Measurements from ENCODE around the gene DRC1. TPM values are rescaled to one million over a fixed set of nuclear protein-coding genes. Genes with fewer than 3 reads are reported as not detected.
A peak's percentile ranks its signal among the peaks of the same experiment; 100 is the strongest.

The DRC1 gene
- total RNA-seq, 1 donor = 0.36 TPM

DNA sequence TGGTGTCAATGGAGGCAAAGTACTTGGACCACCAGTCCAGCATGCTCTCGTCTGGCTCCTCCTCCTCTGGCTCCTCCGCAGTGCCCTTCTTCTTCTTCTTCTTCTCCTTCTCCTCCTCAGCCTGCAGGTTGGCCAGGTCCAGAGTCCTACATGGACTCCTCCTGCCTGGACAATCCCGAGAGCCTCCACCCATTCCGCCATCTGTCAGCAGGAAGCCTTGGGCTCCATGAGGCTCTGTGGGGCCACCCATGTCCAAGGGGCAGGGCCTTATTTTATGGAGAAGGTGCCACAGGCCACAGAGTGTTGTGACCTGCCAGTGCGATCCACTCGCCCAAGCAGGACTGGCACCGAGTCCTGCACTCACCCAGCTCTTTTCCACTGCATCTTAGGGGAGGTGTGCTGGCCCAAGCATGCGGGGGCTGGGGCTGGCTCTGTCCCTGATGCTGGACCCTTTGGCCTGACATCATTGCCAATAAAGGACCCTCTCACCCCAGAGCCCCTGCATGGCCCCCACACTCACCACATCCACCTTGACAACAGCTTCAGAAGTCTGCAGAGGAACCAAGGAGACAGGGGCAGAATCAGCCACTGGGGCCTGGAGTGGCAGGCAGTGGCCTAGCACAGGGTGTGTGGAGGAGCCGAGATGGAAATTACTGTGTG, 69.0 kb downstream of the DRC1 start:
- TF ChIP-seq, protein P1, sequence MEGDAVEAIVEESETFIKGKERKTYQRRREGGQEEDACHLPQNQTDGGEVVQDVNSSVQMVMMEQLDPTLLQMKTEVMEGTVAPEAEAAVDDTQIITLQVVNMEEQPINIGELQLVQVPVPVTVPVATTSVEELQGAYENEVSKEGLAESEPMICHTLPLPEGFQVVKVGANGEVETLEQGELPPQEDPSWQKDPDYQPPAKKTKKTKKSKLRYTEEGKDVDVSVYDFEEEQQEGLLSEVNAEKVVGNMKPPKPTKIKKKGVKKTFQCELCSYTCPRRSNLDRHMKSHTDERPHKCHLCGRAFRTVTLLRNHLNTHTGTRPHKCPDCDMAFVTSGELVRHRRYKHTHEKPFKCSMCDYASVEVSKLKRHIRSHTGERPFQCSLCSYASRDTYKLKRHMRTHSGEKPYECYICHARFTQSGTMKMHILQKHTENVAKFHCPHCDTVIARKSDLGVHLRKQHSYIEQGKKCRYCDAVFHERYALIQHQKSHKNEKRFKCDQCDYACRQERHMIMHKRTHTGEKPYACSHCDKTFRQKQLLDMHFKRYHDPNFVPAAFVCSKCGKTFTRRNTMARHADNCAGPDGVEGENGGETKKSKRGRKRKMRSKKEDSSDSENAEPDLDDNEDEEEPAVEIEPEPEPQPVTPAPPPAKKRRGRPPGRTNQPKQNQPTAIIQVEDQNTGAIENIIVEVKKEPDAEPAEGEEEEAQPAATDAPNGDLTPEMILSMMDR (IDR thresholded peaks at IDR 0.05; ENCODE audit: extremely low read depth, low read depth, low read length) = no peak
- no peaks in the 10 kb centered on the region for H3K79me2 ChIP-seq (ENCODE audit: insufficient read depth, low read length)
- no peaks in the 10 kb centered on the region for H4K20me1 ChIP-seq (ENCODE audit: insufficient read depth, low read length)
- H3K4me1 ChIP-seq (ENCODE audit: insufficient read depth, low read length) = no peaks in the 10 kb centered on the region
- no peak overlapping the region for H3K4me2 ChIP-seq (ENCODE audit: insufficient read depth, low read length)
- no peak overlapping the region for H3K4me3 ChIP-seq (ENCODE audit: insufficient read depth, low read length)
- H3K27ac ChIP-seq (ENCODE audit: low read depth, low read length) = no peak overlapping the region
- H3K9me3 ChIP-seq (ENCODE audit: low read depth, low read length) = no peaks in the 10 kb centered on the region
- no peaks in the 10 kb centered on the region for H3K36me3 ChIP-seq (ENCODE audit: insufficient read depth, low read length)
- no peak overlapping the region for H2AFZ ChIP-seq (ENCODE audit: low read length)
- H3K27me3 ChIP-seq (ENCODE audit: insufficient read depth, low read length) = no peaks in the 10 kb centered on the region
- DNase-seq (ENCODE audit: insufficient read length, low spot score, missing footprints) = peak; percentile 72

DNA sequence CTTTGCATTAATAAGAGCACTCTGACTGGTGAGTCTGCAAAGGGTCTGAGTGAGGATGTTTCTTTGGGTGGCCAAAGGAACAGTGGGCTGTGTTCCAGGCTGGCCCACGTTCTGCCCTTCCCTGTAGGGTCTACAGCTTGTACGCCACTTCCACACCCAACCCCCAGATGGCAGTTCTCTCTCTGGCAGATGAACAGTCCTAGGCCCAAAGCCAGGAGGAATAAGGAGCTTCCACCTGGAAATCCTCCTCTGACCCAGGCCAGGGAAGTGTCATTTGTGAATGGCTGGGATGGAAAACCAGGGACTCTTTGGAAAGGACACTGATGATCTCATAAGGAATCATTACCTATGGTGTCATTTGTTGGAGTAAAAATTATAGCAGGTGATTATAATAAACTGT, 69.6 kb downstream of the DRC1 start:
- no peak overlapping the region for H3K4me2 ChIP-seq (ENCODE audit: insufficient read depth, low read length)
- H3K9me3 ChIP-seq (ENCODE audit: low read depth, low read length) = no peaks in the 10 kb centered on the region
- no peaks in the 10 kb centered on the region for H4K20me1 ChIP-seq (ENCODE audit: insufficient read depth, low read length)
- H3K27me3 ChIP-seq (ENCODE audit: insufficient read depth, low read length) = no peaks in the 10 kb centered on the region
- H3K4me3 ChIP-seq (ENCODE audit: insufficient read depth, low read length) = no peak overlapping the region
- H3K36me3 ChIP-seq (ENCODE audit: insufficient read depth, low read length) = no peaks in the 10 kb centered on the region
- H2AFZ ChIP-seq (ENCODE audit: low read length) = no peak overlapping the region
- peak; percentile 73 for DNase-seq (ENCODE audit: insufficient read length, low spot score, missing footprints)
- no peaks in the 10 kb centered on the region for H3K4me1 ChIP-seq (ENCODE audit: insufficient read depth, low read length)
- no peaks in the 10 kb centered on the region for H3K79me2 ChIP-seq (ENCODE audit: insufficient read depth, low read length)
- TF ChIP-seq, protein P1 (IDR thresholded peaks at IDR 0.05; ENCODE audit: extremely low read depth, low read depth, low read length) = no peak
- no peak overlapping the region for H3K27ac ChIP-seq (ENCODE audit: low read depth, low read length)

DNA sequence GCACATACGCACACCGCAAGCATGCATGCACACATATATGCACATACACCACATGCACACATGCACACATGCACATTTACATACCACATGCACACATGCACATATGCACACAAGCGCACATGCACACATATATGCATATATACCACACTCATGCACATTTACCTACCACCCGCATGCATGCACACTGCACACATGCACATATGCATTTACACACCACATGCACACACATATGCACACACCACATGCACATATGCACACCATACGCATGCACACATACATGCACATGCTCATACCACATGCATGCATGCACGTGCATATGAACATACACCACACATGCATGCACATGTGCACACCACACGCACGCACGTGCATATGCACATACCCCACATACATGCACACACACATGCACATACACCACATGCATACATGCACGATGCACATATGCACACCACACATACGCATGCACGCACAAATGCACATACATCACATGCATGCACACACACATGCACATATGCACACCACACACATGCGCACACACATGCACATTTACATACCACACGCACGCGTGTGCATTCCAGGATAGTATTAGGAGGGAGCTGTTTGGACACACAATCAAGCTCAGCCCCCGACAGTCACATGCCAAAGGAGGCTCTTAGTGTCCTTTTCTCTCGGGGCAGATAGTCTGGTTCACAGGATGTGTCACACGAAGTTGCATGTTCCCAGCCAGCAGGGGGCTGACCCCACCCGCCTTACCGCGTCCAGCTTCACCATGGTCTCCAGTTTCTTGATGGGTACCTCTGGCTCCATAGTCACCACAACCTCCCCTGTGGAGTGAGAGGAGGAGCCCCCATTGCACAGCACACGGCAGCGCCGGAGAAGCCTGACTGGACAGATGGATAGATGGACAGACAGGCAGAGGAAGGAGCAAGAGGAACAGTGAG, 70.3 kb downstream of the DRC1 start:
- no peaks in the 10 kb centered on the region for H4K20me1 ChIP-seq (ENCODE audit: insufficient read depth, low read length)
- DNase-seq (ENCODE audit: insufficient read length, low spot score, missing footprints) = peak; percentile 87
- no peaks in the 10 kb centered on the region for H3K4me1 ChIP-seq (ENCODE audit: insufficient read depth, low read length)
- H3K4me2 ChIP-seq (ENCODE audit: insufficient read depth, low read length) = no peak overlapping the region
- H2AFZ ChIP-seq (ENCODE audit: low read length) = no peak overlapping the region
- no peaks in the 10 kb centered on the region for H3K36me3 ChIP-seq (ENCODE audit: insufficient read depth, low read length)
- no peak overlapping the region for H3K4me3 ChIP-seq (ENCODE audit: insufficient read depth, low read length)
- H3K27ac ChIP-seq (ENCODE audit: low read depth, low read length) = no peak overlapping the region
- no peaks in the 10 kb centered on the region for H3K27me3 ChIP-seq (ENCODE audit: insufficient read depth, low read length)
- no peaks in the 10 kb centered on the region for H3K9me3 ChIP-seq (ENCODE audit: low read depth, low read length)
- TF ChIP-seq, protein P1 (IDR thresholded peaks at IDR 0.05; ENCODE audit: extremely low read depth, low read depth, low read length) = no peak
- no peaks in the 10 kb centered on the region for H3K79me2 ChIP-seq (ENCODE audit: insufficient read depth, low read length)
